SU-DHL-6 (cell line): Measurements from ENCODE around the gene EFCAB6.

Source experiments
- H2AFZ ChIP-seq: fragments of 200-600 bp; sonication (generic); 2 replicates; pipeline ENCODE4 v1.6.1; 2014; ENCODE audit warnings: low read depth, mild to moderate bottlenecking, moderate library complexity, mixed read lengths, antibody characterized with exemption, low read length; ENCODE audit not compliant: severe bottlenecking
- H3F3A ChIP-seq: fragments of 200-600 bp; shearing (Covaris generic); 2 replicates; pipeline ENCODE4 v1.6.0; 2016; ENCODE audit warnings: antibody characterized with exemption, mild to moderate bottlenecking; ENCODE audit not compliant: insufficient read depth
- H3K27ac ChIP-seq: fragments of 200-600 bp; sonication (generic); 2 replicates; pipeline ENCODE4 v1.5.1; 2016; ENCODE audit warnings: low read depth, mild to moderate bottlenecking, low read length, moderate library complexity, mixed read lengths
- H3K27me3 ChIP-seq: fragments of 200-600 bp; sonication (generic), shearing (Covaris generic); 2 replicates; pipeline ENCODE4 v1.6.0; 2014; ENCODE audit warnings: mild to moderate bottlenecking, low read length
- H3K36me3 ChIP-seq: fragments of 200-600 bp; sonication (generic); 2 replicates; pipeline ENCODE4 v1.6.1; 2014; ENCODE audit warnings: mild to moderate bottlenecking, low read length, mixed read lengths
- H3K4me2 ChIP-seq: fragments of 300-600, 200-600 bp; shearing (Covaris generic), sonication (generic); 2 replicates; pipeline ENCODE4 v1.6.0; 2014; ENCODE audit warnings: low read length, low read depth, mild to moderate bottlenecking; ENCODE audit not compliant: poor library complexity, severe bottlenecking
- H3K4me3 ChIP-seq: fragments of 200-600 bp; sonication (generic); 2 replicates; pipeline ENCODE4 v1.5.1; 2014; ENCODE audit warnings: antibody characterized with exemption, low read length, mild to moderate bottlenecking, mixed read lengths; ENCODE audit not compliant: insufficient read depth, poor library complexity, severe bottlenecking
- H3K79me2 ChIP-seq: fragments of 200-600 bp; sonication (generic); 2 replicates; pipeline ENCODE4 v1.6.1; 2014; ENCODE audit warnings: mild to moderate bottlenecking, low read length, moderate library complexity; ENCODE audit not compliant: insufficient read depth
- H3K9ac ChIP-seq: fragments of 200-600 bp; sonication (generic); 2 replicates; pipeline ENCODE4 v1.7.0; 2014; ENCODE audit warnings: mild to moderate bottlenecking, low read length
- H3K9me2 ChIP-seq: fragments of 200-600 bp; sonication (generic); replicated peaks from 2 replicates; pipeline ENCODE4 v1.6.1; 2014; ENCODE audit warnings: low read length; ENCODE audit not compliant: insufficient read depth
- H3K9me3 ChIP-seq: fragments of 200-600 bp; sonication (generic); 2 replicates; pipeline ENCODE4 v1.6.1; 2014; ENCODE audit warnings: low read length, mixed read lengths; ENCODE audit not compliant: insufficient read depth
- H4K20me1 ChIP-seq: fragments of 200-600 bp; sonication (generic); 2 replicates; pipeline ENCODE4 v1.6.1; 2014; ENCODE audit warnings: low read depth, mild to moderate bottlenecking, antibody characterized with exemption, low read length, moderate library complexity, mixed read lengths
- CTCF ChIP-seq: fragments of 200-600 bp; sonication (generic); IDR thresholded peaks from one replicate; pipeline ENCODE4 v1.5.1; 2017; ENCODE audit warnings: antibody characterized with exemption, mild to moderate bottlenecking, low read length, moderate library complexity; ENCODE audit not compliant: insufficient read depth, poor library complexity, severe bottlenecking
- EZH2phosphoT487 ChIP-seq: fragments of 200-600 bp; sonication (generic), shearing (Covaris generic); conservative IDR thresholded peaks from 2 replicates; pipeline ENCODE4 v1.6.1; 2018; ENCODE audit warnings: mild to moderate bottlenecking, antibody characterized with exemption, low read length, moderate library complexity, mixed read lengths

Gene EFCAB6

DNA sequence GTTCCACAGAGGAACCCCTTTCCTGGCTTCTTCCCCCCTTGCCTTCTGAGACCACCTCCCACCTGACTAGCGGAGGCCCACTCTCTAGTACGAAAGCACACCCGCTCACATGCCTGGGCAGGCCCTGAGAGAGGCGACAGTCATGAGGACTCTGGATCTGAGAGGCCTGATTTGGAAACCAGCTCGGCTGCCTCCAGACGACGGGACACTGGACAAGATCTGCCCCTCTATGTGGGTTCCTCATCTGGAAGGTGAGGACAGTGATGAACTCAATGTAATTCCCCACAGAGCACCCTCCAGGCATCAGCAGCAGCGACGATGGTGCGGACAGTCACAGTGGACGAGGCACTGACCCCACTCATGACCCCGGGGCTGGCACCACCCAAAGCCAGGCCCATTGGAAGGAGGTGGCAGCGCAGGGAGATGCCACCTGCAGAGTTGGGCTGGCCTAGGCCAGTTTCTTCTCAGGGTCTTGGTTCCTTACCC is 42.7 kb upstream of the EFCAB6 start:
- Histone ChIP-seq H3K4me3 (no peak overlapping the region), H4K20me1 (no peaks in the 10 kb centered on the region), H2AFZ (no peak overlapping the region), H3K4me2 (no peak overlapping the region), H3K9me3 (no peaks in the 10 kb centered on the region), H3K27ac (no peak overlapping the region), H3K9ac (no peak overlapping the region), H3F3A (no peaks in the 10 kb centered on the region), H3K36me3 (no peaks in the 10 kb centered on the region), H3K79me2 (no peaks in the 10 kb centered on the region), H3K27me3 (no peaks in the 10 kb centered on the region), H3K9me2 (no peaks in the 10 kb centered on the region)
- TF ChIP-seq CTCF (no peak), EZH2phosphoT487 (no peak)

- H3K9me3 ChIP-seq = no peaks in the 10 kb centered on the region
- TF ChIP-seq EZH2phosphoT487 (no peak), CTCF (no peak)
- H3K9ac ChIP-seq = no peak overlapping the region
- no peaks in the 10 kb centered on the region for H3F3A ChIP-seq
- no peaks in the 10 kb centered on the region for H4K20me1 ChIP-seq
- no peak overlapping the region for H3K4me3 ChIP-seq
- no peaks in the 10 kb centered on the region for H3K79me2 ChIP-seq
- no peak overlapping the region for H3K27ac ChIP-seq
- H2AFZ ChIP-seq = no peak overlapping the region
- H3K27me3 ChIP-seq = no peaks in the 10 kb centered on the region
- no peaks in the 10 kb centered on the region for H3K36me3 ChIP-seq
- no peak overlapping the region for H3K4me2 ChIP-seq
- no peaks in the 10 kb centered on the region for H3K9me2 ChIP-seq
Observed at GRCh38 chr22:43854121-43854785, 42.1 kb upstream of the EFCAB6 start.

DNA sequence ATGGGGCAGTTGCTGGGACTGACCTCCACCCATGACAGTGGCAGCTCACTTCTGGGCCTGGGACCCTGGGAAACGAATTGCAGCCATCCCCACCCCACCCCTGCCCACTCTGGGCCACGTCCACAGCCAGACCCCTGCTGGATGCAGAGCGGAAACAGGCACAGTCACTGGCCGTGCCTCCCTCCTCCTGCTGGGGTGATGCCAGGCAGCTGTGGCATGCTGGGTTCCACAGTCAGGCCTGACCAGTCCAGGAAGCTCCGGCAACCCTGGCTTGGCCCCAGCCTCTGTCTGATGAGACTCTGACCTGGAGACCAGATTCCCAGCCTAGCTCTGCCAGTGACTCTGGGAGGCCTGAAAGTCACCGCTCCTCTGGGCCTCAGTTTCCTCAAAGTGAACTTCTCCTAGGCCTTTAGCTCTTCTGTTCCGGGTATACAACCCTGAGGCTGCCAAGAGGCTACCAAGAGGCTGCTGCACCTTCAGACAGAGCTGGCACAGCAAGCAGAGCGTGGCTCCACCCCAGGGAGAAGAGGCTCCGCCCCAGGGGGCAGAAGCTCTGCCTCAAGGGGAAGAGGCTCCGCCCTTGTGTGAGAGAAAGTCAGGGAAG is 41.3 kb upstream of the EFCAB6 start:
- Histone ChIP-seq H3K27ac (no peak overlapping the region), H3K79me2 (no peaks in the 10 kb centered on the region), H2AFZ (no peak overlapping the region), H3K9me2 (no peaks in the 10 kb centered on the region), H3K9ac (no peak overlapping the region), H3K36me3 (no peaks in the 10 kb centered on the region), H3K9me3 (no peaks in the 10 kb centered on the region), H3F3A (no peaks in the 10 kb centered on the region), H4K20me1 (no peaks in the 10 kb centered on the region), H3K4me3 (no peak overlapping the region), H3K27me3 (no peaks in the 10 kb centered on the region), H3K4me2 (no peak overlapping the region)
- TF ChIP-seq EZH2phosphoT487 (no peak), CTCF (no peak)
